Measurements from ENCODE around the gene ZNF200. TPM values are rescaled to one million over a fixed set of nuclear protein-coding genes. Genes with fewer than 3 reads are reported as not detected.

The ZNF200 gene
- total and polyA plus RNA-seq, 3 experiments from 2014 or later, result 11.2 to 14.6 (median 13.0) TPM

DNA sequence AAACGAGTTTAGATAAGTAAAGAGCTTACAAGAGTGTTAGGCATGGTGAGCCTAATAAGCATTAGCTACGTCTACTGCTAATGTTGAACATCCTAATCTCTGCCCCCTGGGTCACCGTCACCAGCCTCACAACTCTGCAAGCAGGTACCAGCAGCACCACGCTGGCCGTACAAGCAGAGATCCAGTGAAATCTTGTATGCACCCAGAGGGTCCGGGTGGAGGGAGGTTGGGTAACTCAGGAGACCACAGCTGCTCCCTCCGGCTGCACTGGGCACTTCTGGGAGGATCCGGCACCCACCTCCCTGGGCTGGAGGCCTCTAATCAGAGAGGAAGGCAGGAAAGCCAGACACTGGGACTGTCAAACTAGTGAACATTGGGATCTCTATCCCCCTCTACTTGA lies 55.3 kb downstream of the ZNF200 start:
- no peak for DNase-seq
- Mint-ChIP-seq H3K36me3 (peaks cover 0 to 4% (median 0%) of the 10 kb centered on the region in 3 donors), H3K4me3 (no peak overlapping the region), H3K27me3 (peaks cover 81 to 88% of the 10 kb centered on the region in 2 donors), H3K27ac (peak overlapping the region in 1 of 8 donors; percentile 15), H3K9me3 (peaks cover 0 to 7% (median 4%) of the 10 kb centered on the region in 5 donors), H3K4me1 (peaks cover 23 to 37% (median 33%) of the 10 kb centered on the region in 3 donors)
- ChIA-PET POLR2A (no interaction called here), CTCF (interaction anchor here (1.0 to 1.3 kb wide), 4 partner anchors 8 to 143 kb away, joined by 3 to 4 read pairs (median 3); no protein-coding TSS in a partner anchor)
- no peaks in the 10 kb centered on the region for H3K36me3 ChIP-seq (ENCODE audit: insufficient read depth, low read length)
- H3K4me3 ChIP-seq (ENCODE audit: low read length), result no peak overlapping the region
- peaks cover 21% of the 10 kb centered on the region for H3K4me1 ChIP-seq (ENCODE audit: insufficient read depth, low read length)
- H3K27me3 ChIP-seq (ENCODE audit: insufficient read depth, low read length, poor library complexity, severe bottlenecking), result peaks cover 72% of the 10 kb centered on the region
- no peaks in the 10 kb centered on the region for H3K9me3 ChIP-seq (ENCODE audit: low read length)
- no peak overlapping the region for H3K27ac ChIP-seq (ENCODE audit: low read depth, low read length)

DNA sequence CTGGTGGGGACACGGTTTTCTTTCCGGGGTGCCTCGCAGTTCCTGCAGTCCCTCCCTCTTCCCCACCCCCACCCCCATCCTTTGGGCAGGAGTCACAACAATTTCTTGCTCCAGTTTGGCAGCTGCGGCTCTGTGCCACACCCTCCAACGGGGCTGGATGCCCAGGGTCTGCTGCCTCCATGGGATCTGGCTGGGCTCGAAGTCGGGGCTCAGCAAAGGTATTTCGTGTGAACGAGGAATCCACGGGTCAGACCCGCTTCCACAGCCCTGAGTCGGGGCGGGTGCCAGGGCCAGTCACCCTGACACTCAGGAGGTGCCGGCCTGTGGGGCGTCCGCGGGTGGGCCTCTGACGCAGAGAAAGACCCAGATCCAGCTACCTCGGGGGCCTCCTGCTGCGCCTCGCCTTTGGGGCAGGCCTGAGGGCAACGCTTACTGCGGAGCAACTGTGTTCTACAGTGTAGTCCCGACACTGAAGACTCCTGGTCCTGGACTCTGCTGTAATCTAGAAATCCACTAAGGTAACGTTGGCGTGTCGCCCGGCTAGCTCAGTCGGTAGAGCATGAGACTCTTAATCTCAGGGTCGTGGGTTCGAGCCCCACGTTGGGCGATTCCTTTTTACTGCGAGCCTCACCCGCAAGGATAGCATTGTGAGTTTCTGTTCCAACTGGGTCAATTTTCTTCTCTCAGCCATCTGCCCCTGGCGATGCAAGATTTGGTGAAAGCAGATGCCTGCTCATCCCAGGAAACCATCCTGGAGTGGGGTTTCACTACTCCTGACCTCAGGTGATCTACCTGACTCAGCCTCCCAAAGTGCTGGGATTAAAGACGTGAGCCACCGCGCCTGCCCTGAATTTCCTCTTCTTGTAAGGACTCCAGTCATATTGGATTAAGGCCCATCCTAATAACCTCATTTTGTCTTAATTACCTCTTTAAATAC lies 59.5 kb downstream of the ZNF200 start:
- no peak overlapping the region for H3K4me3 ChIP-seq (ENCODE audit: low read length)
- DNase-seq, result no peak
- Mint-ChIP-seq H3K9me3 (peaks cover 0 to 2% (median 0%) of the 10 kb centered on the region in 5 donors), H3K36me3 (no peaks in the 10 kb centered on the region), H3K27ac (peak overlapping the region in 3 of 8 donors; percentile 11 to 39 (median 33)), H3K27me3 (peaks cover 57 to 66% of the 10 kb centered on the region in 2 donors), H3K4me3 (peak overlapping the region in 6 of 7 donors; percentile 14 to 42 (median 26)), H3K4me1 (peaks cover 31 to 43% (median 42%) of the 10 kb centered on the region in 3 donors)
- ChIA-PET CTCF (interaction anchor here (1.3 to 1.4 kb wide), 2 partner anchors 10 to 68 kb away, joined by 3 read pairs; no protein-coding TSS in a partner anchor), POLR2A (interaction anchor here (0.6 kb wide), 1 partner anchor 11 kb away, joined by 3 read pairs; no protein-coding TSS in a partner anchor)
- no peaks in the 10 kb centered on the region for H3K9me3 ChIP-seq (ENCODE audit: low read length)
- no peak overlapping the region for H3K27ac ChIP-seq (ENCODE audit: low read depth, low read length)
- peaks cover 55% of the 10 kb centered on the region for H3K27me3 ChIP-seq (ENCODE audit: insufficient read depth, low read length, poor library complexity, severe bottlenecking)
- no peaks in the 10 kb centered on the region for H3K36me3 ChIP-seq (ENCODE audit: insufficient read depth, low read length)
- peaks cover 35% of the 10 kb centered on the region for H3K4me1 ChIP-seq (ENCODE audit: insufficient read depth, low read length)

DNA sequence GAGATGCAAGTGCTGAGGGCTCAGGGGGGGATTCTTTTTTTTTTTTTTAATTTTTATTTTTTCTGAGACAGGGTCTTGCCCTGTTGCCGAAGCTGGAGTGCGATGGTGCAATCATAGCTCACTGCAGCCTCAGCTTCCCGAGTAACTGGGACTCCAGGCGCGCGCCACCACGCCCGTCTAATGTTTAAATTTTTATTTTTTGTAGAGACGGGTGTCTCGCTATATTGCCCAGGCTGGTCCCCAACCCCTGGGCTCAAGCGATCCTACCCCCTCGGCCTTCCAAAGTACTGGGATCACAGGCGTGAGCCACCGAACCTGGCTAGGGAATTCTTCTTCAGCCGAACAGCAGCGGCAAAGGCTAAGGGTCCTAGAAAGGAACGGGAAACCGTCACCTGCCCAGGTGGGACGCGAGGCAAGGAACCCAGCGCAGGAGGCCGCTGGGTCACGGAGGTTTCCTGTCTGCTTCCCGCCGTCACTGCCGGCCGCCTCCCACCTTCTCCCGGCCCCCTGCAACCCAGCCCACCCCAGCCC lies 60.3 kb downstream of the ZNF200 start:
- H3K27ac Mint-ChIP-seq, result peak overlapping the region in 1 of 8 donors; percentile 43
- H3K36me3 Mint-ChIP-seq, result no peaks in the 10 kb centered on the region
- ChIA-PET CTCF (interaction anchor here (1.3 to 1.4 kb wide), 2 partner anchors 10 to 68 kb away, joined by 3 read pairs; no protein-coding TSS in a partner anchor), POLR2A (interaction anchor here (0.6 kb wide), 1 partner anchor 12 kb away, joined by 3 read pairs; no protein-coding TSS in a partner anchor)
- H3K27ac ChIP-seq (ENCODE audit: low read depth, low read length), result no peak overlapping the region
- no peak overlapping the region for H3K4me3 ChIP-seq (ENCODE audit: low read length)
- peaks cover 35% of the 10 kb centered on the region for H3K4me1 ChIP-seq (ENCODE audit: insufficient read depth, low read length)
- H3K36me3 ChIP-seq (ENCODE audit: insufficient read depth, low read length), result no peaks in the 10 kb centered on the region
- H3K4me1 Mint-ChIP-seq, result peaks cover 31 to 45% (median 43%) of the 10 kb centered on the region in 3 donors
- peak overlapping the region in 3 of 7 donors; percentile 15 to 44 (median 27) for H3K4me3 Mint-ChIP-seq
- no peak for DNase-seq
- H3K9me3 Mint-ChIP-seq, result peaks cover 0 to 2% (median 0%) of the 10 kb centered on the region in 5 donors
- peaks cover 53 to 59% of the 10 kb centered on the region in 2 donors for H3K27me3 Mint-ChIP-seq
- H3K9me3 ChIP-seq (ENCODE audit: low read length), result no peaks in the 10 kb centered on the region
- H3K27me3 ChIP-seq (ENCODE audit: insufficient read depth, low read length, poor library complexity, severe bottlenecking), result peaks cover 48% of the 10 kb centered on the region

DNA sequence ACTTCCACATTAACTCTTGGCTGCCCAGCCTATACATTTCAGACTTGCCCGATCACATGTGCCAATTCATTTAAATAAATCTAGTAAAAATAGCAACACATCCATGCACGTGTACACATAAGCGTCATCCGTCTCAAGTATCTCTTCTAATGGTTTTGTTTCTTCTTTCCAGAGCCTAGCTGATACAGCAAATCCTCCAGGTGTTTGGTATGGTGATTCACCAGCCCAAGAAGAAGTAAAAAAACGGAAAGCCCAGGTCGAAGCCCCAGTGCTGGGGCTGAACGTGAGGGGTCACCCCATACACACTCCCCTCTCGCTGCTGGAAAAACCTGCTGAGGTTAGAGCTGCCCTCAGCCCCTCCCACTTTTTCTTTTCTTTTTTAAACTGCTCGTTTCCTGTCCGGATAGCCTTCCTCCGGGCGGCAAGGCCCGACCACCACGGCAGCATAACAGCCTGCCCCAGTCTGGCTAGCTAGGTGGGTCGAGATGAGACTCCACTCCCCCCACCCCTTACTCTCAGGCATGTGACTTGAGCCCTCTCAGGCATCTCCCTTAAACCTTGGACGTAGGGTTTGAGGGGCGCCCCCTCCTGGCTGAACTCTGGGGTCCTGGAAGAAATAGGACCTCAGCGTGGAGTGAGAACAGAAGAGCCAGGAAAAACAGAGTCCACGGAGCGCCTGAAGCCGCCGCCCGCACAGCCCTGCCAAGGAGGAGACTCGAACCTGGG lies 60.9 kb downstream of the ZNF200 start:
- H3K9me3 ChIP-seq (ENCODE audit: low read length), result no peaks in the 10 kb centered on the region
- no peak overlapping the region for H3K27ac ChIP-seq (ENCODE audit: low read depth, low read length)
- no peaks in the 10 kb centered on the region for H3K36me3 ChIP-seq (ENCODE audit: insufficient read depth, low read length)
- no peak overlapping the region for H3K4me3 ChIP-seq (ENCODE audit: low read length)
- peaks cover 0 to 2% (median 0%) of the 10 kb centered on the region in 5 donors for H3K9me3 Mint-ChIP-seq
- H3K36me3 Mint-ChIP-seq, result no peaks in the 10 kb centered on the region
- no peak for DNase-seq
- H3K4me1 Mint-ChIP-seq, result peaks cover 31 to 45% (median 43%) of the 10 kb centered on the region in 3 donors
- H3K27me3 ChIP-seq (ENCODE audit: insufficient read depth, low read length, poor library complexity, severe bottlenecking), result peaks cover 42% of the 10 kb centered on the region
- ChIA-PET POLR2A (interaction anchor here (0.6 kb wide), 1 partner anchor 13 kb away, joined by 3 read pairs; no protein-coding TSS in a partner anchor), CTCF (interaction anchor here (1.4 kb wide), 1 partner anchor 69 kb away, joined by 3 read pairs; no protein-coding TSS in a partner anchor)
- H3K4me3 Mint-ChIP-seq, result peak overlapping the region; percentile 14 to 44 (median 27)
- H3K27me3 Mint-ChIP-seq, result peaks cover 48 to 53% of the 10 kb centered on the region in 2 donors
- peak overlapping the region in 2 of 8 donors; percentile 38 to 43 for H3K27ac Mint-ChIP-seq
- H3K4me1 ChIP-seq (ENCODE audit: insufficient read depth, low read length), result peaks cover 35% of the 10 kb centered on the region

Other genes starting within 250 kb of the ZNF200 start
- not detected for gene CLDN9, start 222.2 kb downstream of the ZNF200 start, total RNA-seq
- gene CLDN9, start 222.2 kb downstream of the ZNF200 start, polyA plus RNA-seq, result not detected
- not detected for gene CLDN6, start 217.0 kb downstream of the ZNF200 start, total RNA-seq
- gene CLDN6, start 217.0 kb downstream of the ZNF200 start, polyA plus RNA-seq, result not detected
- 1 to 10 TPM; 3.7 to 4.5 TPM for gene TNFRSF12A, start 214.8 kb downstream of the ZNF200 start, total RNA-seq
- 2.1 TPM for gene TNFRSF12A, start 214.8 kb downstream of the ZNF200 start, polyA plus RNA-seq
- gene HCFC1R1, start 211.2 kb downstream of the ZNF200 start, total RNA-seq, result 10 to 100 TPM; 25.6 to 26.3 TPM
- gene HCFC1R1, start 211.2 kb downstream of the ZNF200 start, polyA plus RNA-seq, result 23.7 TPM
- 10 to 100 TPM; 56.8 to 59.4 TPM for gene THOC6, start 211.1 kb downstream of the ZNF200 start, total RNA-seq
- gene THOC6, start 211.1 kb downstream of the ZNF200 start, polyA plus RNA-seq, result 46.2 TPM
- gene BICDL2, start 198.2 kb downstream of the ZNF200 start, total RNA-seq, result not detected
- gene BICDL2, start 198.2 kb downstream of the ZNF200 start, polyA plus RNA-seq, result not detected
- 1 to 10 TPM; 1.5 to 1.9 TPM for gene MMP25, start 188.6 kb downstream of the ZNF200 start, total RNA-seq
- gene MMP25, start 188.6 kb downstream of the ZNF200 start, polyA plus RNA-seq, result 0.90 TPM
- 100 to 1,000 TPM; 975 to 992 TPM for gene IL32, start 169.5 kb downstream of the ZNF200 start, total RNA-seq
- gene IL32, start 169.5 kb downstream of the ZNF200 start, polyA plus RNA-seq, result 3,843 TPM
- under 1 TPM in 1 of 2 experiments, not detected in 1; 0.15 TPM for gene ZSCAN10, start 135.9 kb downstream of the ZNF200 start, total RNA-seq
- not detected for gene ZSCAN10, start 135.9 kb downstream of the ZNF200 start, polyA plus RNA-seq
- under 1 TPM in 1 of 2 experiments, not detected in 1; 0.11 TPM for gene ZNF205, start 122.6 kb downstream of the ZNF200 start, total RNA-seq
- not detected for gene ZNF205, start 122.6 kb downstream of the ZNF200 start, polyA plus RNA-seq
- gene ZNF213, start 100.1 kb downstream of the ZNF200 start, total RNA-seq, result 10 to 100 TPM; 10.4 to 10.5 TPM
- gene ZNF213, start 100.1 kb downstream of the ZNF200 start, polyA plus RNA-seq, result 3.8 TPM
- not detected for gene OR1F1, start 47.0 kb downstream of the ZNF200 start, total RNA-seq
- not detected for gene OR1F1, start 47.0 kb downstream of the ZNF200 start, polyA plus RNA-seq
- under 1 TPM in 1 of 2 experiments, not detected in 1; 0.18 TPM for gene MEFV, start 21.5 kb upstream of the ZNF200 start, total RNA-seq
- gene MEFV, start 21.5 kb upstream of the ZNF200 start, polyA plus RNA-seq, result not detected
- gene ZNF263, start 48.3 kb upstream of the ZNF200 start, total RNA-seq, result 10 to 100 TPM; 29.2 to 35.1 TPM
- gene ZNF263, start 48.3 kb upstream of the ZNF200 start, polyA plus RNA-seq, result 47.7 TPM
- 1 to 10 TPM; 5.1 to 5.2 TPM for gene TIGD7, start 70.3 kb upstream of the ZNF200 start, total RNA-seq
- gene TIGD7, start 70.3 kb upstream of the ZNF200 start, polyA plus RNA-seq, result 4.9 TPM
- gene ZNF75A, start 70.3 kb upstream of the ZNF200 start, total RNA-seq, result 10 to 100 TPM; 37.9 to 42.0 TPM
- gene ZNF75A, start 70.3 kb upstream of the ZNF200 start, polyA plus RNA-seq, result 22.7 TPM
- gene OR2C1, start 120.7 kb upstream of the ZNF200 start, total RNA-seq, result not detected
- 0.15 TPM for gene OR2C1, start 120.7 kb upstream of the ZNF200 start, polyA plus RNA-seq
- gene ZSCAN32, start 165.8 kb upstream of the ZNF200 start, total RNA-seq, result 10 to 100 TPM; 13.5 to 15.6 TPM
- gene ZSCAN32, start 165.8 kb upstream of the ZNF200 start, polyA plus RNA-seq, result 17.3 TPM
- 10 to 100 TPM; 11.4 to 12.3 TPM for gene ZNF174, start 166.1 kb upstream of the ZNF200 start, total RNA-seq
- 18.8 TPM for gene ZNF174, start 166.1 kb upstream of the ZNF200 start, polyA plus RNA-seq
- gene ZNF597, start 208.3 kb upstream of the ZNF200 start, total RNA-seq, result 1 to 10 TPM; 2.4 TPM
- gene ZNF597, start 208.3 kb upstream of the ZNF200 start, polyA plus RNA-seq, result 1.3 TPM
- 10 to 100 TPM; 33.1 to 33.9 TPM for gene NAA60, start 208.5 kb upstream of the ZNF200 start, total RNA-seq
- 65.5 TPM for gene NAA60, start 208.5 kb upstream of the ZNF200 start, polyA plus RNA-seq

All from CD8-positive, alpha-beta memory T cell (primary cell).